Measurements from ENCODE around the gene CAMK2A. TPM values are rescaled to one million over a fixed set of nuclear protein-coding genes. Genes with fewer than 3 reads are reported as not detected.
A peak's percentile ranks its signal among the peaks of the same experiment; 100 is the strongest.

The CAMK2A gene
- total and polyA plus RNA-seq, 2 of the 4 experiments (the other 2 are of a cell fraction), result 0.18 to 0.19 TPM

GRCh38 chr5:150255659-150256409 lies 33.7 kb downstream of the CAMK2A start:
- Histone ChIP-seq H3K14ac (replicated peaks; ENCODE audit: low read depth, low read length) (no peak overlapping the region), H4K5ac (ENCODE audit: low read depth, low read length) (no peak overlapping the region), H3K4me2 (ENCODE audit: low read depth, low read length) (no peak overlapping the region), H3K4me3 (ENCODE audit: insufficient read depth, low read depth, low read length) (no peak overlapping the region), H3K4ac (ENCODE audit: low read depth, low read length) (no peak overlapping the region), H4K20me1 (ENCODE audit: insufficient read depth, low read length) (no peaks in the 10 kb centered on the region), H3K56ac (ENCODE audit: extremely low read depth, insufficient read depth, low read length) (no peak overlapping the region), H3K18ac (ENCODE audit: low read depth, low read length) (no peak overlapping the region), H2BK15ac (ENCODE audit: low read depth, low read length) (no peak overlapping the region), H3K27ac (ENCODE audit: insufficient read depth, low read length) (no peak overlapping the region), H3K4me1 (ENCODE audit: control insufficient read depth, insufficient read depth, low read length) (peaks cover 3% of the 10 kb centered on the region; the same call in 1 of the 2 replicates), H2AK5ac (ENCODE audit: low read depth, low read length) (no peak overlapping the region), H2BK120ac (ENCODE audit: low read depth, low read length) (no peak overlapping the region), H4K8ac (ENCODE audit: low read depth in 2 of 2, low read length in 2 of 2) (no peak overlapping the region), H3K79me1 (ENCODE audit: low read depth in 1 of 2, low read length in 2 of 2) (no peaks in the 10 kb centered on the region), H2AK9ac (replicated peaks; ENCODE audit: low read depth, low read length, poor library complexity) (no peak overlapping the region), H2BK20ac (ENCODE audit: low read depth, low read length) (no peak overlapping the region), H3K9me1 (ENCODE audit: insufficient read depth, low read length) (no peaks in the 10 kb centered on the region), H3K27me3 (ENCODE audit: control insufficient read depth, insufficient read depth, low read length) (no peaks in the 10 kb centered on the region; the same call in 1 of the 2 replicates), H3K36me3 (ENCODE audit: control insufficient read depth, insufficient read depth, low read length) (no peaks in the 10 kb centered on the region), H3K23ac (ENCODE audit: low read depth, low read length) (no peak overlapping the region), H3K9ac (ENCODE audit: low read depth, low read length) (no peak overlapping the region), H4K91ac (ENCODE audit: insufficient read depth, low read depth, low read length) (no peak overlapping the region), H2BK5ac (ENCODE audit: low read depth, low read length, poor library complexity, severe bottlenecking) (no peak overlapping the region), H3K9me3 (ENCODE audit: control insufficient read depth, insufficient read depth, low read length) (no peaks in the 10 kb centered on the region), H2AFZ (replicated peaks; ENCODE audit: low read length, poor library complexity) (no peak overlapping the region)
- intact Hi-C loops (cut with micrococcal nuclease) (no loop called here), in situ Hi-C loops (cut with MboI; ENCODE audit: low sequenced_read_pairs) (no loop called here), dilution Hi-C loops (cut with HindIII; ENCODE audit: low sequenced_read_pairs, unreplicated experiment) (no loop called here)
- WGBS, 2 experiments (ENCODE audit: extremely low coverage in 2 of 2, insufficient read length in 1 of 2), result 80% methylated on average over 2 of the region's 6 CpGs; no CpG with 5 or more reads in 1 of the 2 experiments
- TF ChIP-seq RCOR1 (IDR thresholded peaks at IDR 0.05; ENCODE audit: insufficient replicate concordance, low read length) (no peak), SMC3 (IDR thresholded peaks at IDR 0.05; ENCODE audit: low read depth, low read length) (no peak), FOS (IDR thresholded peaks at IDR 0.05; ENCODE audit: low read depth, low read length) (no peak), RFX5 (IDR thresholded peaks at IDR 0.05; ENCODE audit: low read depth, low read length) (no peak), CEBPB (IDR thresholded peaks at IDR 0.05; ENCODE audit: low read depth, low read length) (no peak), NFE2L2 (IDR thresholded peaks at IDR 0.05; ENCODE audit: low read depth, low read length) (no peak), BHLHE40 (IDR thresholded peaks at IDR 0.05; ENCODE audit: low read depth, low read length) (no peak), POLR2A (IDR thresholded peaks at IDR 0.05; ENCODE audit: low read depth, low read length) (no peak)
- TF ChIP-seq, protein P1, sequence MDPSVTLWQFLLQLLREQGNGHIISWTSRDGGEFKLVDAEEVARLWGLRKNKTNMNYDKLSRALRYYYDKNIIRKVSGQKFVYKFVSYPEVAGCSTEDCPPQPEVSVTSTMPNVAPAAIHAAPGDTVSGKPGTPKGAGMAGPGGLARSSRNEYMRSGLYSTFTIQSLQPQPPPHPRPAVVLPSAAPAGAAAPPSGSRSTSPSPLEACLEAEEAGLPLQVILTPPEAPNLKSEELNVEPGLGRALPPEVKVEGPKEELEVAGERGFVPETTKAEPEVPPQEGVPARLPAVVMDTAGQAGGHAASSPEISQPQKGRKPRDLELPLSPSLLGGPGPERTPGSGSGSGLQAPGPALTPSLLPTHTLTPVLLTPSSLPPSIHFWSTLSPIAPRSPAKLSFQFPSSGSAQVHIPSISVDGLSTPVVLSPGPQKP (IDR thresholded peaks at IDR 0.05; ENCODE audit: borderline replicate concordance, low read depth, low read length), result no peak
- TF ChIP-seq, protein P2, sequence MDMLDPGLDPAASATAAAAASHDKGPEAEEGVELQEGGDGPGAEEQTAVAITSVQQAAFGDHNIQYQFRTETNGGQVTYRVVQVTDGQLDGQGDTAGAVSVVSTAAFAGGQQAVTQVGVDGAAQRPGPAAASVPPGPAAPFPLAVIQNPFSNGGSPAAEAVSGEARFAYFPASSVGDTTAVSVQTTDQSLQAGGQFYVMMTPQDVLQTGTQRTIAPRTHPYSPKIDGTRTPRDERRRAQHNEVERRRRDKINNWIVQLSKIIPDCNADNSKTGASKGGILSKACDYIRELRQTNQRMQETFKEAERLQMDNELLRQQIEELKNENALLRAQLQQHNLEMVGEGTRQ (IDR thresholded peaks at IDR 0.05; ENCODE audit: low read depth, low read length), result no peak
- TF ChIP-seq, protein P3, sequence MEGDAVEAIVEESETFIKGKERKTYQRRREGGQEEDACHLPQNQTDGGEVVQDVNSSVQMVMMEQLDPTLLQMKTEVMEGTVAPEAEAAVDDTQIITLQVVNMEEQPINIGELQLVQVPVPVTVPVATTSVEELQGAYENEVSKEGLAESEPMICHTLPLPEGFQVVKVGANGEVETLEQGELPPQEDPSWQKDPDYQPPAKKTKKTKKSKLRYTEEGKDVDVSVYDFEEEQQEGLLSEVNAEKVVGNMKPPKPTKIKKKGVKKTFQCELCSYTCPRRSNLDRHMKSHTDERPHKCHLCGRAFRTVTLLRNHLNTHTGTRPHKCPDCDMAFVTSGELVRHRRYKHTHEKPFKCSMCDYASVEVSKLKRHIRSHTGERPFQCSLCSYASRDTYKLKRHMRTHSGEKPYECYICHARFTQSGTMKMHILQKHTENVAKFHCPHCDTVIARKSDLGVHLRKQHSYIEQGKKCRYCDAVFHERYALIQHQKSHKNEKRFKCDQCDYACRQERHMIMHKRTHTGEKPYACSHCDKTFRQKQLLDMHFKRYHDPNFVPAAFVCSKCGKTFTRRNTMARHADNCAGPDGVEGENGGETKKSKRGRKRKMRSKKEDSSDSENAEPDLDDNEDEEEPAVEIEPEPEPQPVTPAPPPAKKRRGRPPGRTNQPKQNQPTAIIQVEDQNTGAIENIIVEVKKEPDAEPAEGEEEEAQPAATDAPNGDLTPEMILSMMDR (conservative IDR thresholded peaks at IDR 0.05; ENCODE audit: low read depth, low read length), result no peak
- CTCF ChIA-PET, result no interaction called here
- POLR2A ChIA-PET (ENCODE audit: unreplicated experiment), result no interaction called here
- DNase-seq, result peak; percentile 38
- peak; percentile 60 for ATAC-seq (ENCODE audit: low read depth)
- no TSS peak for BruUV-seq (replicated peaks)

All from IMR-90 (cell line).